Measurements from ENCODE around the gene CCDC17. TPM values are rescaled to one million over a fixed set of nuclear protein-coding genes. Genes with fewer than 3 reads are reported as not detected.

The CCDC17 gene
- total and polyA plus RNA-seq, 2 of the 8 experiments (the other 6 are each of a cell fraction or from before 2014, with no cell fraction given) = 0.95 to 2.0 TPM

DNA sequence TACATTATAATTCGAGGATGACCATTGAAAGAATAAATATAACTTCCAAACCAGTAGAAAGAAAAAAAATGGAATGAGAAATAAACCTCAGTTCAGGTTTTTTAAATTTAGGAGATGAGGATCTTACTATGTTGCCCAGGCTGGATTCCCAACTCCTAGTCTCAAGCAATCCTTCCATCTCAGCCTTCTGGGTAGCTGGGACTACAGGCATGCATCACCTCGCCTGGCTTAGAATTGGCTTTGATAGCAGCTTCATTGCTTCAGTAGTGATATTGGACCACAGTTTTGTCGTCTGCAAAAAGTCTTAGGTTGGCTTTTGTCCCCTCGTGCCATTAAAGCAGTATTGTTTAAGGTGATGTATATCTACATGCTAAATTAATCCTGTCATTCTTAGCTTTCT, 37.1 kb downstream of the CCDC17 start:
- H2BK120ac ChIP-seq (replicated peaks; ENCODE audit: low read depth, low read length) = no peak overlapping the region
- H2BK15ac ChIP-seq (ENCODE audit: low read length) = no peak overlapping the region
- no peak overlapping the region for H3K4ac ChIP-seq (replicated peaks; ENCODE audit: insufficient read length, low read depth, low read length)
- no peak overlapping the region for H2BK5ac ChIP-seq (ENCODE audit: low read depth, low read length)
- peaks cover 8 to 29% (median 13%) of the 10 kb centered on the region in 4 experiments; a peak in 7 of 8 replicates for H3K36me3 ChIP-seq (ENCODE audit: control insufficient read depth in 2 of 4, insufficient read depth in 4 of 4, low read length in 3 of 4)
- H2BK20ac ChIP-seq (ENCODE audit: low read length) = no peak overlapping the region
- no peak overlapping the region for H3K9ac ChIP-seq (replicated peaks in 1 of 4; ENCODE audit: extremely low read depth in 1 of 4, low read depth in 3 of 4, low read length in 3 of 4)
- no peak overlapping the region for H4K8ac ChIP-seq (ENCODE audit: extremely low read depth, insufficient read depth, low read length)
- H3K79me1 ChIP-seq (ENCODE audit: low read depth, low read length) = peaks cover 3% of the 10 kb centered on the region; the same call in 1 of the 2 replicates
- peaks cover 12% of the 10 kb centered on the region for H3K23me2 ChIP-seq (ENCODE audit: low read depth, low read length)
- CTCF ChIA-PET (ENCODE audit: partially characterized antibody) = interaction anchor here (1.7 to 1.8 kb wide), 2 partner anchors 17 to 74 kb away, joined by 7 to 9 read pairs; no protein-coding TSS in a partner anchor
- DNase-seq (ENCODE audit: low read depth in 1 of 2, low spot score in 2 of 2) = peak in 1 of 2 experiments; percentile 14
- no peak overlapping the region for H4K5ac ChIP-seq (ENCODE audit: insufficient read length, low read depth, low read length)
- no peak overlapping the region for H2AK5ac ChIP-seq (ENCODE audit: low read depth, low read length)
- no peak overlapping the region for H3K14ac ChIP-seq (ENCODE audit: insufficient read length)
- H4K91ac ChIP-seq (replicated peaks; ENCODE audit: insufficient read length, low read length) = no peak overlapping the region
- no peak overlapping the region for H2BK12ac ChIP-seq (ENCODE audit: low read depth, low read length)
- no peak overlapping the region for H3K18ac ChIP-seq (ENCODE audit: extremely low read depth, low read length)
- H3K4me1 ChIP-seq (replicated peaks in 1 of 4; ENCODE audit: control insufficient read depth in 3 of 4, insufficient read depth in 4 of 4, low read length in 3 of 4) = peaks cover 0 to 12% (median 1%) of the 10 kb centered on the region in 4 experiments; a peak in 4 of 7 replicates
- H3K4me2 ChIP-seq (ENCODE audit: insufficient read depth in 1 of 2, low read depth in 2 of 2, low read length in 2 of 2) = peak overlapping the region; percentile 78 to 93
- H3K9me3 ChIP-seq (ENCODE audit: insufficient read depth in 2 of 2, low read depth in 1 of 2, low read length in 1 of 2) = no peaks in the 10 kb centered on the region
- peaks cover 67 to 78% of the 10 kb centered on the region in 2 experiments for H3K79me2 ChIP-seq (ENCODE audit: control insufficient read depth in 1 of 2, insufficient read depth in 2 of 2, low read length in 2 of 2)
- no peak overlapping the region for H3K56ac ChIP-seq (replicated peaks; ENCODE audit: insufficient read length, low read depth, low read length)
- H3K27me3 ChIP-seq (replicated peaks in 1 of 4; ENCODE audit: control insufficient read depth in 3 of 4, extremely low read depth in 1 of 4, insufficient read depth in 3 of 4, low read length in 3 of 4) = no peaks in the 10 kb centered on the region
- POLR2A ChIA-PET (ENCODE audit: partially characterized antibody) = interaction anchor here (0.6 to 13.7 kb wide), 19 partner anchors 8 to 247 kb away, joined by 3 to 181 read pairs (median 10); partner anchors contain the start of genes CCDC17, MUTYH, PRDX1 and TOE1
- WGBS, 2 experiments (ENCODE audit: extremely low coverage in 1 of 2, insufficient coverage in 1 of 2, insufficient read length in 1 of 2, insufficient replicate concordance in 2 of 2, low coverage in 1 of 2, low lambda C conversion rate in 2 of 2, missing lambda C conversion rate in 1 of 2) = 87% methylated on average over 4 of the region's 4 CpGs; no CpG with 5 or more reads in 1 of the 2 experiments
- no peak overlapping the region for H3K23ac ChIP-seq (ENCODE audit: insufficient read length)
- H3K27ac ChIP-seq (ENCODE audit: low read depth, low read length) = no peak overlapping the region
- H4K20me1 ChIP-seq (replicated peaks in 1 of 2; ENCODE audit: control insufficient read depth in 1 of 2, insufficient read depth in 2 of 2, low read length in 2 of 2) = peaks cover 44 to 47% of the 10 kb centered on the region in 2 experiments
- FAIRE-seq = no peak
- H2AFZ ChIP-seq (ENCODE audit: low read length) = no peak overlapping the region
- H3K4me3 ChIP-seq (ENCODE audit: extremely low read depth in 1 of 4, insufficient read depth in 2 of 4, low read depth in 3 of 4, low read length in 4 of 4) = peak overlapping the region in 1 of 4 experiments; percentile 91; a peak in 3 of 8 replicates
- TF ChIP-seq POLR2AphosphoS5 (IDR thresholded peaks at IDR 0.05; ENCODE audit: low read depth, low read length) = peak; percentile 49; the same call in 1 of the 2 replicates
- peak in 1 of 2 experiments; percentile 56; a peak in 1 of 3 replicates for TF ChIP-seq POLR2A (IDR thresholded peaks at IDR 0.05; ENCODE audit: control extremely low read depth in 1 of 2, low read depth in 2 of 2, low read length in 2 of 2)
- TF ChIP-seq KDM5A (IDR thresholded peaks at IDR 0.05; ENCODE audit: low read length) = no peak
- TF ChIP-seq SP4 (IDR thresholded peaks at IDR 0.05; ENCODE audit: low read length) = no peak
- no peak for TF ChIP-seq EZH2 (IDR thresholded peaks at IDR 0.05; ENCODE audit: low read depth, low read length, severe bottlenecking)
- TF ChIP-seq, protein P1, sequence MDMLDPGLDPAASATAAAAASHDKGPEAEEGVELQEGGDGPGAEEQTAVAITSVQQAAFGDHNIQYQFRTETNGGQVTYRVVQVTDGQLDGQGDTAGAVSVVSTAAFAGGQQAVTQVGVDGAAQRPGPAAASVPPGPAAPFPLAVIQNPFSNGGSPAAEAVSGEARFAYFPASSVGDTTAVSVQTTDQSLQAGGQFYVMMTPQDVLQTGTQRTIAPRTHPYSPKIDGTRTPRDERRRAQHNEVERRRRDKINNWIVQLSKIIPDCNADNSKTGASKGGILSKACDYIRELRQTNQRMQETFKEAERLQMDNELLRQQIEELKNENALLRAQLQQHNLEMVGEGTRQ (IDR thresholded peaks at IDR 0.05; ENCODE audit: low read length) = no peak
- no peak for TF ChIP-seq KDM1A (IDR thresholded peaks at IDR 0.05; ENCODE audit: borderline replicate concordance, low read length)
- no peak for TF ChIP-seq HDAC6 (IDR thresholded peaks at IDR 0.05; ENCODE audit: low read depth, low read length)
- no peak for TF ChIP-seq EP300 (IDR thresholded peaks at IDR 0.05; ENCODE audit: borderline replicate concordance in 1 of 2, low read depth in 2 of 2, low read length in 2 of 2)
- TF ChIP-seq RXRA (IDR thresholded peaks at IDR 0.05; ENCODE audit: insufficient read depth, low read depth, low read length) = no peak
- TF ChIP-seq RAD21 (IDR thresholded peaks at IDR 0.05 in 1 of 2, conservative IDR thresholded peaks at IDR 0.05 in 1 of 2; ENCODE audit: low read depth in 2 of 2, low read length in 2 of 2) = no peak
- no peak for TF ChIP-seq CHD2 (IDR thresholded peaks at IDR 0.05; ENCODE audit: low read length)
